AG10803 (cell line): ENCODE measurements around the gene TEX55.
A peak's percentile ranks its signal among the peaks of the same experiment; 100 is the strongest.

Experiments
- DNase-seq: peaks from one replicate; pipeline ENCODE4 v3.0.0; 2010; ENCODE audit warnings: low read depth
- H3K4me3 ChIP-seq: 2 replicates; pipeline ENCODE4 v1.5.1; 2011; ENCODE audit warnings: mild to moderate bottlenecking, low read length, control low read depth
- CTCF ChIP-seq: conservative IDR thresholded peaks from 2 replicates; pipeline ENCODE4 v1.5.1; 2011; ENCODE audit warnings: mild to moderate bottlenecking, low read length, control low read depth, inconsistent platforms

TEX55 gene

GRCh38 chr3:119177321-119177720, 31.4 kb downstream of the TEX55 start:
- DNase-seq, result no peak
- H3K4me3 ChIP-seq, result no peak overlapping the region
- no peak for TF ChIP-seq CTCF

- no peak for TF ChIP-seq CTCF
- no peak overlapping the region for H3K4me3 ChIP-seq
- peak; percentile 31 for DNase-seq
Observed at GRCh38 chr3:119181765-119182164, 35.8 kb downstream of the TEX55 start.

- TF ChIP-seq CTCF, result no peak
- DNase-seq, result no peak
- no peak overlapping the region for H3K4me3 ChIP-seq
Observed at GRCh38 chr3:119184111-119184510, 38.1 kb downstream of the TEX55 start.

GRCh38 chr3:119184796-119185570, 39.0 kb downstream of the TEX55 start:
- H3K4me3 ChIP-seq, result no peak overlapping the region
- peak; percentile 81 for DNase-seq
- TF ChIP-seq CTCF, result no peak

- no peak for DNase-seq
- TF ChIP-seq CTCF, result no peak
Observed at GRCh38 chr3:119187266-119187665, 41.3 kb downstream of the TEX55 start.

GRCh38 chr3:119191800-119192199, 45.8 kb downstream of the TEX55 start:
- no peak overlapping the region for H3K4me3 ChIP-seq
- DNase-seq, result no peak

More at GRCh38 chr3:119187266-119187665, 41.3 kb downstream of the TEX55 start:
- H3K4me3 ChIP-seq, result no peak overlapping the region

More at GRCh38 chr3:119191800-119192199, 45.8 kb downstream of the TEX55 start:
- TF ChIP-seq CTCF, result no peak
